ENCODE data around the gene NQO1. TPM values are rescaled to one million over a fixed set of nuclear protein-coding genes. Genes with fewer than 3 reads are reported as not detected.

NQO1 gene
- total and polyA plus RNA-seq, 2 of the 4 experiments (the other 2 are of a cell fraction): 304 to 426 TPM

DNA sequence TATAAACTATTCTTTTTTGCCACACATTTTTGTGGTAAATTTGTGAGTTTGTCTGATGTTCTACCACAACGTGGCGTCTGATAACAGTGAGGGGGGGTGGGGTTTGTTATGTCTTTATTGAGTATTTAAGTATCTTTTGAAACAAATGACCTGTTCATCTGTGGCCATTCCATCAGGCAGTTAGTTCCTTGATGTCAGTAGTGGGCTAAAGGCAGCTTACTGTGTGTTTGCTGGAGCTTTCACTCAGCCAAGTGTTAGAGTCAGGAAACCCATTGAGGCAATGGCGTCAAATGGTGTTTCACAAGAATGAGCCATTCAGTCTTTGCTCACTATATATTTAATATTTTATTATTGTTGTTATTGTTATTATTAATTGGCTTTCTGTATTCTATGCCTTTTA is 28.0 kb downstream of the NQO1 start:
- Histone ChIP-seq H2BK5ac (ENCODE audit: low read depth, low read length, poor library complexity, severe bottlenecking) (no peak overlapping the region), H3K27me3 (ENCODE audit: control insufficient read depth, insufficient read depth, low read length) (no peaks in the 10 kb centered on the region), H3K9ac (ENCODE audit: low read depth, low read length) (no peak overlapping the region), H2BK15ac (ENCODE audit: low read depth, low read length) (no peak overlapping the region), H4K5ac (ENCODE audit: low read depth, low read length) (no peak overlapping the region), H2AFZ (replicated peaks; ENCODE audit: low read length, poor library complexity) (no peak overlapping the region), H3K23ac (ENCODE audit: low read depth, low read length) (no peak overlapping the region), H3K4me3 (ENCODE audit: insufficient read depth, low read depth, low read length) (no peak overlapping the region), H4K91ac (ENCODE audit: insufficient read depth, low read depth, low read length) (no peak overlapping the region), H3K56ac (ENCODE audit: extremely low read depth, insufficient read depth, low read length) (no peak overlapping the region), H2AK5ac (ENCODE audit: low read depth, low read length) (no peak overlapping the region), H3K4ac (ENCODE audit: low read depth, low read length) (no peak overlapping the region), H2BK120ac (ENCODE audit: low read depth, low read length) (no peak overlapping the region), H3K4me1 (ENCODE audit: control insufficient read depth, insufficient read depth, low read length) (peaks cover 2% of the 10 kb centered on the region), H3K27ac (ENCODE audit: insufficient read depth, low read length) (no peak overlapping the region), H3K14ac (replicated peaks; ENCODE audit: low read depth, low read length) (no peak overlapping the region), H4K8ac (ENCODE audit: low read depth in 2 of 2, low read length in 2 of 2) (no peak overlapping the region), H3K79me1 (ENCODE audit: low read depth in 1 of 2, low read length in 2 of 2) (peaks cover 30 to 47% of the 10 kb centered on the region in 2 experiments), H2AK9ac (replicated peaks; ENCODE audit: low read depth, low read length, poor library complexity) (no peak overlapping the region), H3K36me3 (ENCODE audit: control insufficient read depth, insufficient read depth, low read length) (peaks cover 28% of the 10 kb centered on the region), H2BK20ac (ENCODE audit: low read depth, low read length) (no peak overlapping the region), H3K18ac (ENCODE audit: low read depth, low read length) (no peak overlapping the region), H3K9me3 (ENCODE audit: control insufficient read depth, insufficient read depth, low read length) (no peaks in the 10 kb centered on the region), H3K4me2 (ENCODE audit: low read depth, low read length) (no peak overlapping the region), H3K9me1 (ENCODE audit: insufficient read depth, low read length) (peaks cover 5% of the 10 kb centered on the region; the same call in 1 of the 2 replicates), H4K20me1 (ENCODE audit: insufficient read depth, low read length) (peaks cover 4% of the 10 kb centered on the region; the same call in 1 of the 2 replicates)
- dilution Hi-C loops (cut with HindIII; ENCODE audit: low sequenced_read_pairs, unreplicated experiment) (no loop called here), intact Hi-C loops (cut with micrococcal nuclease) (loop anchor here (10.0 kb wide), 1 partner anchor 114 kb away; no protein-coding TSS in a partner anchor), in situ Hi-C loops (cut with MboI; ENCODE audit: low sequenced_read_pairs) (no loop called here)
- DNase-seq: no peak
- no peak for ATAC-seq (ENCODE audit: low read depth)
- TF ChIP-seq, protein P1, sequence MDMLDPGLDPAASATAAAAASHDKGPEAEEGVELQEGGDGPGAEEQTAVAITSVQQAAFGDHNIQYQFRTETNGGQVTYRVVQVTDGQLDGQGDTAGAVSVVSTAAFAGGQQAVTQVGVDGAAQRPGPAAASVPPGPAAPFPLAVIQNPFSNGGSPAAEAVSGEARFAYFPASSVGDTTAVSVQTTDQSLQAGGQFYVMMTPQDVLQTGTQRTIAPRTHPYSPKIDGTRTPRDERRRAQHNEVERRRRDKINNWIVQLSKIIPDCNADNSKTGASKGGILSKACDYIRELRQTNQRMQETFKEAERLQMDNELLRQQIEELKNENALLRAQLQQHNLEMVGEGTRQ (IDR thresholded peaks at IDR 0.05; ENCODE audit: low read depth, low read length): no peak
- TF ChIP-seq RCOR1 (IDR thresholded peaks at IDR 0.05; ENCODE audit: insufficient replicate concordance, low read length) (no peak), BHLHE40 (IDR thresholded peaks at IDR 0.05; ENCODE audit: low read depth, low read length) (no peak), CHD1 (IDR thresholded peaks at IDR 0.05; ENCODE audit: low read depth, low read length) (no peak), MXI1 (IDR thresholded peaks at IDR 0.05; ENCODE audit: borderline replicate concordance, low read depth, low read length) (no peak), RFX5 (IDR thresholded peaks at IDR 0.05; ENCODE audit: low read depth, low read length) (no peak), MAFK (IDR thresholded peaks at IDR 0.05; ENCODE audit: low read depth, low read length) (no peak), CEBPB (IDR thresholded peaks at IDR 0.05; ENCODE audit: low read depth, low read length) (no peak)
- TF ChIP-seq, protein P2, sequence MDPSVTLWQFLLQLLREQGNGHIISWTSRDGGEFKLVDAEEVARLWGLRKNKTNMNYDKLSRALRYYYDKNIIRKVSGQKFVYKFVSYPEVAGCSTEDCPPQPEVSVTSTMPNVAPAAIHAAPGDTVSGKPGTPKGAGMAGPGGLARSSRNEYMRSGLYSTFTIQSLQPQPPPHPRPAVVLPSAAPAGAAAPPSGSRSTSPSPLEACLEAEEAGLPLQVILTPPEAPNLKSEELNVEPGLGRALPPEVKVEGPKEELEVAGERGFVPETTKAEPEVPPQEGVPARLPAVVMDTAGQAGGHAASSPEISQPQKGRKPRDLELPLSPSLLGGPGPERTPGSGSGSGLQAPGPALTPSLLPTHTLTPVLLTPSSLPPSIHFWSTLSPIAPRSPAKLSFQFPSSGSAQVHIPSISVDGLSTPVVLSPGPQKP (IDR thresholded peaks at IDR 0.05; ENCODE audit: borderline replicate concordance, low read depth, low read length): no peak
- no CpG with 5 or more reads among the region's 3 CpGs for WGBS, 2 experiments (ENCODE audit: extremely low coverage in 2 of 2, insufficient read length in 1 of 2)
- POLR2A ChIA-PET (ENCODE audit: unreplicated experiment): no interaction called here
- CTCF ChIA-PET: no interaction called here
- BruUV-seq (replicated peaks): no TSS peak
